ENCODE measurements around the gene GTPBP10.

Gene GTPBP10

DNA sequence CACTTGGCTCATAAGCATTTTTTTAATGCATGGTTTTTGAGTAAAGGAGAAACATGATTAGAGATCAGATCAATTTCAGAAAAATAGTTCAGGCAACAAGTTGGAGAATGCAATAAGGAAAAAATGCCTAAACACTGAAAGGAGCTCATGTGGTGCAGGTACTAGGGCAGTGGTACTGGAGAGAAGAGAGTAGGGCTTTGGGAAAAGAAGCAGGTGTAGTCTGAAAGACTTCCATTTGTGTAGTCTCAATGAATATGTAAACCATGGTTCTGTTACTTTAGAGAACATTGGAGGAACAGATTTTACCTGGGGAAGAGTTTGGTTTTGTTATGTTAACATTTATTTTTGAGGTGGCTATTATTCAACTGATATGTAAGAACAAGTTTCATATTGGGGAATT is 5.5 kb downstream of the GTPBP10 start:
- no peak for DNase-seq (ENCODE audit: low read depth, low spot score)

GRCh38 chr7:90383422-90383821 is 36.9 kb downstream of the GTPBP10 start:
- no peak for DNase-seq (ENCODE audit: low read depth, low spot score)

GRCh38 chr7:90383861-90384260 is 37.3 kb downstream of the GTPBP10 start:
- DNase-seq (ENCODE audit: low read depth, low spot score): no peak

GRCh38 chr7:90384433-90384832 is 37.9 kb downstream of the GTPBP10 start:
- DNase-seq (ENCODE audit: low read depth, low spot score): no peak

- no peak for DNase-seq (ENCODE audit: low read depth, low spot score)
These were observed 41.1 kb downstream of the GTPBP10 start for GRCh38 chr7:90387470-90388240.

DNA sequence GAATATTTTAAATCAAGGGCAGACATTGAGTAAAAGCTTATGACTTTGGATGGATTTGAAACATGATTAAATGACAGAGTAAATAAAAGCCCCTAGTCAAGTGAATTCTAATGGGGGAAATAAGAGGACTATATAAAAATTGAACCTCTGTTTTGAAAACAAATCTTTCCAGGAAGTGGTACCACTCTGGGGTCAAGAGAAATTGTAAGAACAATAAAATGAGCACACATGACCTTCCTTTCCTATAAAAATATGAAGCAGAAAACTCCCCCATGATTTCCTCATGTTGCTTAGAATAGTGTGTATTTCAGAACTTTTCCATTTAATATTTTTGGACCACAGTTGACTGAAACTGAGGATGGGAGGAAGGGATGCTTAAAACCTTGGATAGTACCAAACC is 44.4 kb downstream of the GTPBP10 start:
- no peak for DNase-seq (ENCODE audit: low read depth, low spot score)

DNA sequence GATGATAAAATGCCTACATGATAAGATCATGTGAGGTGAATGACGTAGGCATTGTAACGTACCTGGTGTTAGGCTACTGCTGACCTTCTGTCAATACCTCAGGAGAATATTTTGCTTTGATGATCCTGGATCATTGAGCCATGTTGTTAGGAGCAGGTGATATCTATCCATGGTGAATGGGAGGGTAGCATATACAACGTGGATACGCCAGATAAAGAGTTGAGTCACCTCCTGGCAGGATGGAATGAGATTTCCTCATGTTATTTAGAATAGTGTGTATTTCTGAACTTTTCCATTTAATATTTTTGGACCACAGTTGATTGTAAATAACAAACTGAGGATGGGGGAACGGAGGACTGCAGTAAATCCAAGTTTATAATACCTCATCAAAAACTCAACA is 45.0 kb downstream of the GTPBP10 start:
- DNase-seq (ENCODE audit: low read depth, low spot score): no peak

DNA sequence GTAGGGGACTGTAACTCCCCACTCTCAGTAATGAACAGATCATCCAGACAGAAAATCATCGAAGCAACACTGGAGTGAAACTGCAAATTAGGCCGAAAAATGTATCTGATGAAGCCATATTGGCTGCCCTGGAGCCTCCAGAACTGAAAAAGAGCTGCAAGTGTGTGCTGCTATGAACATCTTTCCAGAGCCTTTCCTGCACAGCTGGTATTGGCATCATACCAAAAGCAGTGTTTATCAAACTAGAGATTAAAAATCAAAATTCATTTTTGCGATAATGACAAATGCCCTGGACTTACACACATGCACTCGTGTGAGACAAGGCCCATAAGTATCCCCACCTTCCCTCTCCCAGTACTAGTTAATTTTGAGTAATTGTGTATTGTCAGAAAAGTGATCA is 49.9 kb downstream of the GTPBP10 start:
- no peak for DNase-seq (ENCODE audit: low read depth, low spot score)

DNA sequence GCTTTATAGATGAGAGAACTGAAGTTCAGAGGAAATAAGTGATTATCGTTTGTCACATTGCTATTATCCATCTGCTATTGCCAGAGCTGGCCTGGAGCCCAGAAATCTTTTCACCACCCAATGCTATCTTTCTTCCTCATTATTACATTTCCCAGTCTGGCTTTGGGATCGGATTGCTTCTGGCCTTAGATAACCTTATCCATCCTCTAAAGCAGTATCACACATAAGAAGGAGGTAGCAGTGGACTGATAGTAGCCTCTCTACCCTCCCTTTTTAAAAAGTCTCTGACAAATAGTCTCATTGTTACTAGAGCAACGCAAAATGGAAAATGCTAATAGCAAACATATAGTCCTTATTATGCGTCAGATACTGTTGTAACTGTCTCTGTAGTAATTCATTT is 55.5 kb downstream of the GTPBP10 start:
- no peak for DNase-seq (ENCODE audit: low read depth, low spot score)

DNA sequence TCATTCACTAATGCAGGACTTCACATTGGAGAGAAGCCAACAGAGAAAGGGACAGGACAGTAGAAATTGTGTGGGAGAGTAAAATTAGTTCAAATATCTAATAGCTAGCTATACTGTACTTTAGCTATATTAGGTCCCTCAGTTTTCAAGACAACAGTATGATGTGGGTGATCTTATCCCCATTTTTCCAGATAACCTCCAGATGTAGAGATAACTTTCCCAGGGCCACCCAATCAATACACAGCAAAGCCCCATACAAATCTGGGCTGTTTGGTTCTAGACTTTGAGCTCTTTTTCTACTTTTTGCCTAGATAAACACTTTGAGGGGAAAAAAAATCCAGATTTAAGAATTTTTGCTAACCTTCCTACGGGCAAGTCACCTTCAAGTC is 56.3 kb downstream of the GTPBP10 start:
- DNase-seq (ENCODE audit: low read depth, low spot score): no peak

DNA sequence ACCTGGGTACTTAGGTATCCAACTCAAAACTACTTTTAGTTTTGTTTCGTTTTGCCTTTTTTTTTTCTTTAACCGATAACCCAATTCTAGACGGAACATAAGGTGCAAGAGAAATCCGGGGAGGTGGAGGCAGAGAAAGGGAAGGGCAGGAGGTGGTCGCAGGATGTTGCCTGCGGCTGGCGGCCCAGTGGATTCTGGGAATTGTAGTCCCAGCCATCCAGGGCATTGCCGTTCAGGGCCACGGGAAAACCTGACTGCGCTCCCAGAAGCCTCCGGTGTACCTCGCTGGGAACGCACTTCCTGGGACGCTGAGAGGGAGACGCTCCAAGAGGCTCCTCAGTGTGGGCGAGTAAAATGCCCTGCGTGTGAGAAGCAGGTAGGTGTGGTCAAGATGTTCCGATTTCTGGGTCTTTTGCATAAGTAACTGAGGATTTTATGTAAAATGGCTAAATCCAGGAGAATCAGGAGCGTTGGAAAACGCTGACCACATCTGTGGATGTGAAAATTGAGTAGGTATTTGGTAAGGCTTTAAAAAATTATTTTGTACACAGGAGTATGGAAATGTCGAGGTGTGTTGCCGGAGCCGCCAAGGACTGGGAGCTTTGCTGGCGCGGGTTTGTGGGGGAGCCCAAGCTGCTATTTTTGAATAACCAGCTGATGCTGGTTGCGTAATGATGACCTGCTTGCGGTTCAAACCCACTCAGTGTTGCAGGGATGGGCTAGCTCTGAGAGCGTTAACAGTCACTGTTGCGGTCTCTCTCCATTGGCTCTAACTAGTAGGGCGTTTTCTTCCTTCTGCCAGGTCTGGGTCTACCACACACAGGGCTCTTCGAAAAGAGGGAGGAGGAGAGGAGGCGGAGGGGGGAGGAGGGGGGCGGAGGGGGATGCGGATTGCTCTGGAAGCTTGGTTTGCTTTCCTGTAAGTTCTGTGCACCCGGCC is 56.9 kb downstream of the GTPBP10 start, which contains the start of gene CLDN12:
CLDN12 (plus strand) TSS at position 288 of the 940 bp plus-strand sequence. CDS start 9,216 bp downstream, outside the sequence.
- peak; percentile 31 for DNase-seq (ENCODE audit: low read depth, low spot score)

- no peak for DNase-seq (ENCODE audit: low read depth, low spot score)
These were observed 58.3 kb downstream of the GTPBP10 start for GRCh38 chr7:90404777-90405176.

DNA sequence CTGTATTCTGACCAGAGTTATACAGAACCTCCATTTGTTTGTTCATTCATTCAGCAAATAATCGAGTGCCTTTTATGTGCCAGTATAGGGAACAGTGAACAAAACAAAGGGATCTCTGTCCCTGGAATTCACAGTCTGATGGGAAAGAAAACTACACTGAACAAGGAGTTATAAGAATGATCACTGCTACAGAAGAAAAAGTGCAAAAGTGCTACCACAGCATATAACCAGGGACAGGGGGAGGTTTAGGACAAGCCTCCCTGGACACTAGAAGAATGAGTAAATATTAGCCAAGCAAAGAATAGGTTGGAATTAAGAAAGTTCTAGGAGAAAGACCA is 60.9 kb downstream of the GTPBP10 start:
- DNase-seq (ENCODE audit: low read depth, low spot score): no peak

DNA sequence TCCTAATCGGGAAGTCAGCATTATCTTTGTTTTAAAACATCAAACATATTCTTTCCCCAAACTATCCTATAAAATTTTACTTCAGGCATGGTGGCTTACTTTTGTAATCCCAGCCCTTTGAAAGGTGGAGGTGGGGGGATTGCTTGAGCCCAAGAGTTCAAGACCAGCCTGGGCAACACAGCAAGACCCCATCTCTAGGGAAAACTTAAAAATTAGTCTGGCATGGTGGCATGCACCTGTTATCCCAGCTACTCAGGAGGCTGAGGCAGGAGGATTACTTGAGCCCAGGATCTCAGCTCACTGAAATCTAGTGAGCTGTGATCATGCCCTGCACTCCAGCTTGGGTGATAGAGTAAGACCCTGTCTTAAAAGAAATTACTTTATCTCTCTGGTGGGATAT is 61.6 kb downstream of the GTPBP10 start:
- DNase-seq (ENCODE audit: low read depth, low spot score): no peak

DNA sequence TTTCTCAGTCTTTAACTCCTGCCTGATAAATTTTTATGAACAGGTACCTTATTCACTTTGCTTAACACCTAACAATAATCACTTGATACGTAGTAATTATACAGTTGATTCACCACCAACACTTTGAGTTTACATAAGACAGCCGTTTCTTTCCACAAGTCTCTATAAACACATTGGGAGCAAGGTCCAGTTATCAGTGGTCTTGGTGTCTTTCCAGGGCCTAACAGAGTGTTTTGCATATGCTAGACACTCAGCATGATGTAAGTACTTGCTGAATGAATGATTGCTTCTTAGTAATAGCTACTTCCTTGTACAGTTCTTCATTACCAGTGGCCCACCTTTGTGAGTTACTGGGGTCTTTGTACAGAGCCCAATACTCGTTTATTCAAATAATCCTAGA is 63.2 kb downstream of the GTPBP10 start:
- no peak for DNase-seq (ENCODE audit: low read depth, low spot score)

DNA sequence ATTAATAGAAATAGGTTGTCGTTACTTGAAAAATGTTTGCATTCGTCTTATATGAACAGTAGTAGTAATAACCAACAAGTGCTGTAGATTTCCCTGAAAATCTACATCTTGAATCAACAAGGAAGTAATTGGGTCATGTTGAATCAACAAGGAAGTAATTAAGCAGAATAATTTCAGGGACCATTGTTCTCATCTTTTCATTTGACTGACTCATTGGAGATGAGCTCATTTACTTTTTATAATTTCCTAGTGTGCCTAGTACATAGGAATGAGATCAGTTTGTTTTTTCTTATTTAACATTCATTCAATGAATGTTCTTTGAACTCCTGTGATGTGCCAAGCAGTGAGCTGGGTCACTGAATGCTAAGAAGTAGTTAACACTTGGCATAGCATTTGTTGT is 65.0 kb downstream of the GTPBP10 start:
- no peak for DNase-seq (ENCODE audit: low read depth, low spot score)

- DNase-seq (ENCODE audit: low read depth, low spot score): no peak
These were observed 66.1 kb downstream of the GTPBP10 start for GRCh38 chr7:90412458-90413184.

- no peak for DNase-seq (ENCODE audit: low read depth, low spot score)
These were observed 66.6 kb downstream of the GTPBP10 start for GRCh38 chr7:90413185-90413528.

DNA sequence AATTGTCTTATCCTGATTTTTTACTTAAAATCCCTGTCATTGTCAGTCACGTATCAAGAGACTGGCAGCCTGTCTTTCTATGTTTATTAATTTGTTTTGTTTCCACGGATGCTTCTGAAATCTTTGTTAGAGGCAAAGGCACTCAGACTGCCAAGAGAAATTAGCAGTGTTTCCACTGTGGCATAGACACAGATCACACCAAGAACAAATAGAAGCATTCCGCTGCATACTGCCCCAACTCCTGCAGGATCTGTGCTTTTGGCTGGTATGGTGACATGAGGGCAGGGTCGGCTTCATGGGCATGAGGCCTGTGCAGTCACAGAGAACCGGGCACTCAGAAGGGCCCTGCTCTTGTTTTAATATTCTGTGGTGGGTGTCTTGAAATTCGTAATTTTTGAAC is 75.1 kb downstream of the GTPBP10 start:
- DNase-seq (ENCODE audit: low read depth, low spot score): no peak

DNA sequence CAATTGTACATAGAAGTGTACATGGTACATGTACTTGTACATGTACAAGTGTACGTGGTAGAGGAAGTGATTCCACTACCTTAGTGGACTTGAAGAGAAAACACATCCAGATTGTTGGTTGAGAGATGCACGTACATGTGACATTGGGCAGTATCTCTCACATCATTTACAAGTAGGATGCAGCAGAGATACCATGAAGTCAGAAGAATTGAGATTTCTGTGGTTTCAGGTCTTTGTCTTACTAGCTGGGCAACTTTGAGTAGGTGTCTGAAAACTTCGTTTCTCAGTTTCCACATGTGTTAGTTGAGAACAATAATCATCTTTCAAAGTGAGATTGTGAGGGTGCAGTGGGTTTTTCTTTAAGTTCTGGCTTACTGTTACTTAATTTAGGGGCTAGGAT is 78.2 kb downstream of the GTPBP10 start:
- DNase-seq (ENCODE audit: low read depth, low spot score): no peak

GRCh38 chr7:90425376-90425775 is 78.9 kb downstream of the GTPBP10 start:
- no peak for DNase-seq (ENCODE audit: low read depth, low spot score)

Data from activated CD4-positive, CD25-positive, alpha-beta regulatory T cell treated with anti-CD3 and anti-CD28 coated beads, Interleukin-2, amount 50 U/mL, for 16 hours (primary cell).